Measurements from ENCODE around the gene CMIP. TPM values are rescaled to one million over a fixed set of nuclear protein-coding genes. Genes with fewer than 3 reads are reported as not detected.
A peak's percentile ranks its signal among the peaks of the same experiment; 100 is the strongest.

Gene CMIP
- total RNA-seq, 1 donor from 2014 or later: 61.0 TPM

DNA sequence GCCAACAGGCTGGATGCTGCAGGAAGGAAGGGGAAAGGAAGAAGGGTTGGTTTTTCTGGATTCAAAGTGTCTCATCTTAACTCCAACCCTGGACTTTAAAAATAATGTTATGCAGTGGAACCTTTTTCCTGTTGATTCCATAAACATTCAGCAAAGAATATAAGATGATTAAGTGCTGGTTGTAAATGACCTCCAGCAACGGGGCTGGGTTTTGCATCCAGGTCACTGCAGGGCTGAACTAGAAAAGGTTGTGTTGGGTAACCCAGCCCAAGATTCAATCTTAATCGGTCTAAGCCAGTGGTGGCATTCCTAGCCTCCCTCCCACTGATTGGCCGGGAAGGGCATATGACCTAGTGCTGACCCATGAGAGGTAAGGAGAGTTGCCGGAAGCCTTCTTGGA lies 300.3 kb downstream of the CMIP start:
- no peak for DNase-seq (ENCODE audit: low read depth)

DNA sequence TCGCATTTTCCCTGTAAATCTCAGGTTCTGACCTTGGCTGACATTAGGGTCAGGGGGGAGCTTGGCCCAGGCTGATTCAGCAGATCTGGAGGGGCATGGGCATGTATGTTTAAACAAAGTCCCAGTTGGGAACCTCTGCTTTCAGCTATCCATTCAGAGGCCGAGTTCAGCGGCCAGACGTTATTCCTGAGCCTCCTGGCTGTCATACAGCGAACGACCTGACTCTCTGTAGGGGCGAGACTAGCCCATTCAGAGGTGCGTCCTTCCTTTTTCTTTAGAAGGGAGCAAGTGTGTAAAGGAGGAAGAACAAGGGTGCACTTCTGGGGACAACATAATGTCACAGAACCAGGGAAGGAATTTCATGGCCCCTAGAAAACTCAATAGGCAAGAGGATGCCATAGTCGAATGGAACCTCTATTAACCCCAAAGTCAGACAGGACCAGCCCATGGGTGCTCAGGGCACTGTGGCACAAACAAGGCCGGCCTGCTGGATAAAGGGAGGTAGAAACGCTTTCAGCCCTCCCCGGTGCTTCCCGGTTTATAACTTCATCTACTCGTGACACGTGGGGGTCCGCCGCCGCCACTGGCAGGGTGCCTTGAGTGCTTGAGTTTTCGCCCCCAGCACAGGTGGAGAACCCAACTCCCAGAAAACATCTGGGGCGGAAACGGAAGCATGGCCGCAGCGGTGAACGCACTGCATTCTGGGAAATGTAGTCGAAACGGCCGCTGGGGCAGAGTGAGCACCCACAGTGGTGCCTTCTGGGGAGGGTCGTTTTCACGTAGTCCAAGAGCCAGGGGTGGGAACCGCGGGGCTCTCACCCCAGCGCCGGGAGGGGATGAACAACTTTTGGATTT lies 301.3 kb downstream of the CMIP start:
- DNase-seq (ENCODE audit: low read depth): peak; percentile 33

DNA sequence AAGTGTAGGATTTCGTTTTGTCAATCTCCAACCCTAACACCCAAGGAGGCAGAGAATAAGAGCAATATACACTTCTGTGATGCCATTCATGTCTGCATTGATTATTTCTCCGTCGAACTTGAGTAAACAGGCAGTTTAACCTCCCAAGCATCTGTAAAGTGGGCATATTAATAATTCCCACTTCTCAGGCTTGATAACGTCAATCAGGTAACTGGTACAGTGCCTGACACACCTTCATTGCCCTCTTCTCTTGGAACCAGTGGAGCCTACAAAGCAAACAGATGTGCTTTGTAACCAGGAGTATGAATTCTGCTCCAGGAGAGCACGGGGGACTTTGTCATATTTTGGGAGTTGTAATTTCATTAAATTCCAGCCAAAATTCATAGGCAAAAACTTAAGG lies 302.0 kb downstream of the CMIP start:
- no peak for DNase-seq (ENCODE audit: low read depth)

DNA sequence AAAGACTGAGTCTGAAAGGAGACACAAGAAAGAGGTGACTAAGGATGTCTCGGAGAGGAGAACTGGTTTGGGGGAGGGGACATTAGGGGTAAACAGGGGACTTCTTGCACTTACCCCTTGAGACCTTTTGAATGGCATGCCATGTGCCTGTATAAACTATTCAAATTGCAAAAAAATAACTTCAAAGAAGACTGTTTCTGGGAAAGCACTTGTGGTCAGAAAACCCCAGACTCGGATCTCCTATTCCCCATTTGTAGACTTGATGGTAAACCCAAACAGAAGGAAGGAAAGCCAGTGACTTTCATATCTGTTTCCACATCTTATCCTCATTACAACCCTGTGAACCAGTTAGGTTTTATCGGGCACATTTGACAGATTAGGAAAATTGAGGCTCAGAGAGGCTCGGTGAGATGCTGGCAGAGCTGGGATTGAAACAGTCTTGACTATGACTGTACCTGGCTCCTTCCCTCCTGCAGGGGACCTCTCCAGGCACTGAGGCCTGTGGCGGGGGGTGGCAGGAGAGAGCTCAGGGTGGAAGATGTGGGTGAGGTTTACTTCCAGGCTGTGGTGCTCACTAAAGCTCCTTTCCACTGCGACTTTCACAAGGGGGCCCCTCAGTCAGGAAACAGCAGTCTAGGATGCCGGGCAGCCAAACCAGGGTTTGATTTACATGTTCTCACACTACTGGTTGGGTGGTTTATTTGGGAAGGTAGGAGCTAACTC lies 304.0 kb downstream of the CMIP start:
- DNase-seq (ENCODE audit: low read depth): no peak

DNA sequence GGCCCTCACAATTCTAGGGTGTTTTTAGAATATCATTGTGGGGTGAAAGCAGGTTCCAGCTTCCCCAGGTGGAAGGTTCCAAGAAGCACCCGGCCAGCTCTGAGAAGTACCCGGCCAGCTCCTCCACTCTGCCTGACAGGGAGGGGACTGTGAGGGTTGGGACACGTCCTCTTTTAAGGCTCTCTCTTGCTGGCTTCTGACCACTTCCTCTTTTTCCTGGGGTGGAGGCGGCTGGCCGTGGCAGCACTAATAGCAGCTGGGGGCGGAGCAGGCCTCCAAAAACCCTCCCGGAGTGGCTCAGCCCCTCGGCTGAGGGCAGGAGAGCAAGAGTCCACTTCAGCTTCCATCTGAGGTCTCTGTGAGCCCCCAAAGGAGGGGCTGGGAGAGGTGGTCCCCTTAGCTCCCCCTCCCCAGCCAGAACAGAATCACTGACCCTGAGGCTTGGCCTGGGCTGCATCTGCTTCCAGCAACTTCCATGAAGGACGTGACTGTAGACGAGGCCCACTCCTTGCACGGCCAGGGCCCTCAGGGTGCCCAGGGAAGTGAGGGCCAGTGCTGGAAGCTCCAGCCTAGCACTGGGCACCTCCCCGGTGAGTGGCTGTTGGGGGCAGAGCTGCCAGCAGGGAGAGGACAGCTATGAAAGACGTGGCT lies 307.7 kb downstream of the CMIP start:
- no peak for DNase-seq (ENCODE audit: low read depth)

DNA sequence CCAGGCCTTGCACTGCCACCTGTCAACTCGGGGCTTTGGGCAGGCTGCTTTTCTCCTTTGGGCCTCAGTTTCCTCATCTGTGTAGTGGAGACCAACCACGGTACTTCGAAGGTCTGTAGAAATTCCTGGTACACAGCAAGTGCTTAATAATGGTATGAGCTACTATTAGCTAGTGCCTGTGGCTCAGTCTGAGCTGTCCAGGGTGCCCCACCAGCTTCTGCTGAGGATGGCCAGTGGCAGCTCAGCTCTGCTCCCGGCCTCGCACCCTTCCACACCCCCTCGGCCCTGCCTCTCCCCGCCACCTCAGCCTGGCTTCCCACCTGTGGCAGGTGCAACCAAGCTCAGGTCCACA lies 308.2 kb downstream of the CMIP start:
- no peak for DNase-seq (ENCODE audit: low read depth)

DNA sequence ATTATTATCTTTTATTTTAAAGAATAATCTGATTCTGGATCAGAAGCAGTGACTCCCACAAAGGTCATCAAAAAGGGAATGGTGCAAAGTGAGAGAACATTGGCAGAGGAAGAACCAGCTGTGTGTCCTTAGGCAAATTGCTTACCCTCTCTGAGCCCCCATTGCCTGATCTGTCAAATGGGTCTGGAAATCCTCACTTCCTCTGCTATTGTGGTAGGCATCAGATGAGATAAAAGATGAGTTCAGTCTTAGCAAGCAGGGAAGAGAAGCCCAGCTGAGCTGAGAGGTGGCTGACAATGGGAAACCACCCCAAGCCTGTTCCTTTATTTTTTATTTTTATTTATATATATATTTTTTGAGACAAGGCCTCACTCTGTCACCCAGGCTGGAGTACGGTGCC lies 310.2 kb downstream of the CMIP start:
- no peak for DNase-seq (ENCODE audit: low read depth)

DNA sequence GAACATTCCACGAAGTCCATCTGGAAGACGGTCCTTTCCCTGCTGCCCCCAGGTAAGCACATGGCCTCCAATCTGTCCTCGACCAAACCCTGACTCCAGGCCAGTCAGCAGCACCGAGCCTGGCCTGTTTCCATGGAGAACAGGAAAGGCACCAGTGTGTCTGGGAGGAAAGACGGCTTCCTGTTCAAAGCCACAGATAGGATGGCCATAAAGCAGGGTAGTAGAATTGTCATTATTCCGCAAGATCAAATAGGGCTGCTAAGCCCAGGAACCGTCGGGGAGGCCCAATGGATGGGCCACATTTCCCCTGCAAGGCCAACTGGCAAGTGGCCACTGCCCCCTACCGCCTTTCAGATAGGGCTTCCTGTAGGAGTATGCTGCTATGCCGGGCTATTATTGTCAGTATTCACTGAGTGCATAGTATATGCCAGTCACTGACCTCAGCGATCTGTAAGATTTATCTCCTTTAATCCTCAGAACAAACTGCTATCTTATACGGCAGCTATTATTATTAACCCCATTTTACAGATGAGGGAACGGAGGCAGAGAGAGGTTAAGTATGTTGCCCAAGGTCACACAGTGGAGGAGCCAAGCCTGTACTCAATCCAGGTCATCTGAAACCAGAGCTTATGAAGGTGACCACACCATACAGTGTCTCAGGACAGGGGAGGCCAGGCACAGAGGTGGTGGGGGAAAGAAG lies 311.5 kb downstream of the CMIP start:
- DNase-seq (ENCODE audit: low read depth): no peak

DNA sequence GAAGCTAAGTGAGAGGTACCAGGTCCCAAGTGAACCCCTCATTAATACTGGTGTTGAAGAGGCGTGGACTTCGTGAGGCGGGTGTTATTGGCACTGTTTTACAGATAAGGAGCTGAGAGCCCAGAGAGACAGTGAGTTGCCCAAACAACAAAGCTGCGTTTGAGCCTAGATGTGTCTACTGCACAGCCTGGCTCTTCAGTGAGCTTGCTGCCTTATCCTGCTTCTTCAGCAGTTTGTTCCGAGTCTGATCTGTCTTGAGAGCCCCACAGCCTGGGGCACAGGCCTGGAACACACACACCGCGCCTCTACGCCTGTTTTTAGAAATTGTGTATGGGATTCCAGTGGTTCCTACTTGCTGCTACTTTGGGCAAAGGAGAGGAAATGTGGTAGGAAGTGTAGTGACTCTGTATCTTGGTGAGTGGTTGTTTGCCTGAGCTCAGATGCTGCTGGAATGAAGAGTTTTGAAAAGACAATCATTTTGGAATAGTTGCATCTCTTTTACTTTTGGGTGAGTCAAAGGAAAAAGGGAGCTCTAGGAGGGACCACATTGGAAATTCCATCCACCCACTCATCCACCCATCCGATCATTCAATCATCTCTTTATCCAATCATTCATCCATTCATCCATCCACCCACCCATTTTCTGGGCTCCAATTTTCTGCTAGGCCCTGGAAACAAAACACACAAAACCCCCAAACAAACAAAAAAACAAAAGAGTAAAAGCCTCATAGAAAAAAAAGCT lies 312.2 kb downstream of the CMIP start:
- DNase-seq (ENCODE audit: low read depth): no peak

DNA sequence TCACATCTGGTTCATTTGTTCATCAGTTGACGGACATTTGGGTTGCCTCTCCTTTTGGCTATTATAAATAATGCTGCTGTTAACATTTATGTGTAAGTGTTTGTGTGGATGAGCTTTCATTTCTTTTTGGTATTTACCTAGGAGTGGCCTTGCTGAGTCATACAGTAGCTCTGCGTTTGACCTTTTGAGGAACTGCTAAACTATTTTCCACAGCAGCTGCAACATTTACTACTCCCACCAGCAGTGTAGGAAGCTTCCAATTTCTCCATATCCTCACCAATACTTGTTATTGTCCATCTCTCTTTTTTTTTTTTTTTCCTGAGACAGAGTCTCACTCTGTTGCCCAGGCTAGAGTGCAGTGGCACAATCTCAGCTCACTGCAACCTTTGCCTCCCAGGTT lies 313.8 kb downstream of the CMIP start:
- DNase-seq (ENCODE audit: low read depth): peak; percentile 60

Other genes starting within 250 kb of the CMIP start
- gene BCO1, start 206.1 kb upstream of the CMIP start, total RNA-seq: 3.3 and 4.3 TPM in 2 replicates
- gene GAN, start 129.8 kb upstream of the CMIP start, total RNA-seq: 11.6 and 12.5 TPM in 2 replicates